Measurements from ENCODE around the gene RALGDS.

The RALGDS gene

GRCh38 chr9:133119103-133119845 lies 1.8 kb downstream of the RALGDS start:
- DNase-seq (ENCODE audit: low spot score) = no peak

- no peak for DNase-seq (ENCODE audit: low spot score)
These were observed 2.5 kb downstream of the RALGDS start for GRCh38 chr9:133118568-133118967.

GRCh38 chr9:133118179-133118520 lies 2.9 kb downstream of the RALGDS start:
- DNase-seq (ENCODE audit: low spot score) = no peak

GRCh38 chr9:133117271-133118178 lies 3.5 kb downstream of the RALGDS start:
- no peak for DNase-seq (ENCODE audit: low spot score)

- no peak for DNase-seq (ENCODE audit: low spot score)
These were observed 4.5 kb downstream of the RALGDS start for GRCh38 chr9:133116346-133117231.

- DNase-seq (ENCODE audit: low spot score) = peak; percentile 89
These were observed 5.3 kb downstream of the RALGDS start for GRCh38 chr9:133115604-133116345.

- no peak for DNase-seq (ENCODE audit: low spot score)
These were observed 6.0 kb downstream of the RALGDS start for GRCh38 chr9:133114886-133115603.

GRCh38 chr9:133113949-133114885 lies 6.8 kb downstream of the RALGDS start:
- DNase-seq (ENCODE audit: low spot score) = no peak

GRCh38 chr9:133113163-133113948 lies 7.7 kb downstream of the RALGDS start:
- DNase-seq (ENCODE audit: low spot score) = no peak

- DNase-seq (ENCODE audit: low spot score) = peak; percentile 55
These were observed 8.4 kb downstream of the RALGDS start for GRCh38 chr9:133112663-133113026.

- no peak for DNase-seq (ENCODE audit: low spot score)
These were observed 9.0 kb downstream of the RALGDS start for GRCh38 chr9:133111808-133112662.

GRCh38 chr9:133109931-133110650 lies 10.9 kb downstream of the RALGDS start:
- DNase-seq (ENCODE audit: low spot score) = no peak

GRCh38 chr9:133108794-133109641 lies 12.0 kb downstream of the RALGDS start:
- DNase-seq (ENCODE audit: low spot score) = no peak

GRCh38 chr9:133107961-133108793 lies 12.9 kb downstream of the RALGDS start:
- DNase-seq (ENCODE audit: low spot score) = no peak

- DNase-seq (ENCODE audit: low spot score) = no peak
These were observed 13.8 kb downstream of the RALGDS start for GRCh38 chr9:133107245-133107722.
